ENCODE data around the gene DDA1.
"Not testable (repeated sequence)": the region's sequence is repeated elsewhere in the genome, so short reads cannot be mapped to it uniquely, and the experiment has no call there.

The DDA1 gene

DNA sequence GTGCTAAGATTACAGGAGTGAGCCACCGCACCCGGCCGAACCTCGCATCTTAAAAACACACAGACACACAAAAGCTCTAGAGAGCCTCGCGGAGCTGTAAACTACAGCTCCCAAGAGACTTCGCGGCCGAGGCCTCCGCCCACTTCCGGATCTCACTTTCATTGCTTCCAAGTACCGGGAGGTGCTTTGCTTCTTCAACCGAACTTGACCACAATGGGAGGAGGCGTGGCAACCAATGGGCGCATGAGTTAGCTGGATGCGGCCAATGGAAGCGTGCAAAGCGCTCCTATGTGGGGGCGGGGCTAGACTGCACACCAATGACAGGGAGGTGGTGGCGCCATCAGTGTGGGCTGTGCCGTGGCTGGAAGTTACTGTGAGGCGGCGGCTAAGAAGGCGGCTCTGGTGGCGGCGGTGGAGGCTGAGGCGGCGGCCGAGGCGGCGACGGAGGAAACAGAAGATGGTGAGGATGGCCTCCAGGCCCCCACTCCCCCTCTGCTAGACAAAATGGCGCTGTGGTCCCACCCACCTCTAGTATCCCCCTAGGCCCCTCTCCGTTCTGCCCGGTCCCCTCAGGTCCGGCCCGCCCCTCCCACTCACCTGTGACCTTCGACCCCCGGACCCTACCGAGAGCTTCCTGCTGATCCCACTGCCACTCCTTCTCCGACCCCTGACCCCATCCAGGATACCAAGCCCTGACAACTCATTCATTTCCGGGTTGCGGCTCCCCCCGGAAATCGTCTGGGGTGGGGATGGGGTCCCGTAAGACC lies at the start of gene DDA1:
DDA1 (plus strand) TSS at position 366 of the 767 bp plus-strand sequence; CDS start at position 458, 92 bp downstream.
- peak; percentile 99 for DNase-seq (ENCODE audit: low read depth)

DNA sequence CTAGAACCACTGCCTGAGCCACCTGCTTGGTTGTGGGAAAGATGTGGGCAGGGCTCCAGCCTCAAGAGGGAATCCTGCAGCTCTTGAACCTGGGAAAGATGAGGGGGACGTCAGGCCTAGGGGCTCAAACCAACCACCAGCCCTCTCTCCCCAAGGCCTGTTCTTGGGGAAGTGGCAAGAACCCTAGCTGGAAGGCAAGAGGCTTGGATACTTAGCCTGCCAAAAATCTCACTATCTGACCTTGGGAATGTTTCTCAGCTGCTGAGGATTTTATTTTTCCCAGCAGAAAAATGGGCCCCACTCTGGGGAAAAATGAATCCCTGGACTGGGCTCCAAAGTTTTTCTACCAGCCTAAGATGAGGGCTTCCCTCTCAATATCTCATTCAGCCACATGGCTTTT lies 49.4 kb upstream of the DDA1 start:
- DNase-seq (ENCODE audit: low read depth), result no peak

DNA sequence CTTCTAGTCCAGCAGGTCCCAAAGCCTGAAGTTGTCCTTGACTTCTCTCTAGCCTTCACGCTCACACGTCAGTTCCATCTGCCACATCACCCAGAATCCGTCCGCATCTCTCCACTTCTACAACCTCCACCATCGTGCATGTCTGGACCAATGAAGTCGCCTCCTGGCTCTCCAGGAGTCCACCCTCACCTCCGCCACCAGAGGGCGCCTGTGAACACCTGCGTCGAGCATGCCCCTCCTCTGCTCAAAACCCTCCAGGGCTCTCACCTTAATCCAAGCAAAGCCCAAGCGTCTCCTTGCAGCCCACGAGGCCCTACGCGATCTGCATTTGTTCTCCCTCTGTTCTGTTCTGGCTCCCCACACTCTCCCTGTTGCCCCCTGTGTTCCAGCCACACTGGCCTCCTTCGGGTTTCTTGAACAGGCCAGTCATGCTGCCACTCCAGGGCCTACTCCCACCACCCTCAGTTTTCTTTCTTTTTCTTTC lies 48.5 kb upstream of the DDA1 start:
- peak; percentile 87 for DNase-seq (ENCODE audit: low read depth)

DNA sequence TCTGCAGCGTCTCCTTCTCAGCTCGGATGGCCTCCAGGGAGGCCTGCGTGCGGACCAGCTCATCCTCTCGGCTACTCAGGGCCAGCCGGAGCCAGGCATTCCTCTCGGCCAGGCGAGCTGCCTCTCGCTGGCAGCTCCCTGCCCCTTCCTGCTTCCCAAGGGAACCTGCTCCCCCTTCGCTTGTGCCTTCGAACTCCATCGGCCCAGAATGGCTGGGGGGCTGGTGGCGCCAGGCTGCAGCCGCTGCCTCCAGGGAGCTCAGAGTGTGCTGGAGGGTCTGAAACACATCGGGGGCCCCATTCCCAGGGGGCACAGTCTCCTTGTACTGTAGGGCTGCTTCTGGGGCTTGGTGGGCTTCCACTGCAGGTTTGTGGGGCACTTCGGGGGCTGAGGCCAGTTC lies 46.8 kb upstream of the DDA1 start:
- DNase-seq (ENCODE audit: low read depth), result no peak

DNA sequence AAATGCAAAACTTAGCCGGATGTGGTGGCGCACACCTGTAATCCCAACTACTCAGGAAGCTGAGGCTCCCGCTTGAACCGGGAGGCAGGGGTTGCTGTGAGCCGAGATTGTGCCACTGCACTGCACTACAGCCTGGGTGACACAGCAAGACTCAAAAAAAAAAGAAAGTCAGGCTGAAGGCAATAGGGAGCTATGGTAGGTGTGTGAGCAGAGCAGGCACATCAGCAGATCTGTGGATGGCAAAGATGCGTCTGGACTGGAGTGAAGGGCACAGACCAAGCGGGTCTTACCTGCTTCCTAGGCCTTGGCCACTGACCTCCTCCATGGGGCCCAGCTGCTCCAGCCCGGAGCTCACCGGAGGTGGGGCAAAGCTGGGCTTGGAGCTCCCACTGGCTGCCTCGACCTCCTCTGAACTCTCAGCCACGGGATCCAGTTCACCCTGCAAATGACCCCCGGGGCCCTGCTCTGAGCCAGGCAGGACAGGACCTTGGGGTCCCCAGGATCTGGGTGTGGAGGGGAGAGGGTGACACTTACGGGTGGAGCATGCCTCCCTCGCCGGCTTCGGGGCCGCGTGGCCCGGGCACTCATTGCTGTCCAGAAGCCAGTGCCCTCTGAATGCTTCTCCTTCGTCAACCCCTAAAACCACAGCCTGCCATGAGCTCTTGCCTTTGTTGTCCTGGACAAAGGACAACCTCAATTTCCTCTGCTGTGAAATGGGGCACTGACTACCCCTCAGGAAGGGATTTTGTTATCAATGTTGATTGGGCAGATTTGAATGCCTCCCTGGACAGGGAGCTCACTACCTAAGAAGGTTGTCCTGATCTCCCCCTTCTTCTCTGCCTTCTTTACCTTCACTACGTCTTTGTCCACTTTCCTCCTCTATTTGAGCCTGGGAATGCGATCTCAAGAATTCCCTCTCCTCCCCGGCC lies 45.4 kb upstream of the DDA1 start:
- no peak for DNase-seq (ENCODE audit: low read depth)

DNA sequence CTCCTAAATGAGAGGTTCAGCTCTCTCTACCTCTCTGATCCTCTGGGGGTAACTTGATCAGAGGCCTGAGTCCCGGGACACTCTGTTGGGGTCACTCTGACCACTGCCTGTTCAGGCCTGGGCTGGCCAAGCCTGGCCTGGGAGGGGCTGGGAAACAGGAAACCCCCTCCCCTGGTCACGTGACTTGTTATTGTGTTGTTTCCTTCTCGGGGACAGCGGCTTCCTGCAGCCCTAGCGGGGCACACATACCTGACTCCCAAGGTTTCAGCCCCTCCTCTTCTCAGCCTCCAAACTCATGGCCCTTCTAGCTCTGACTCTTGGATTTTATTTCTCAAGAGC lies 44.8 kb upstream of the DDA1 start, which contains the start of gene USHBP1:
USHBP1 (minus strand) TSS at position 105 of the 339 bp plus-strand sequence. CDS start 446 bp downstream, outside the sequence.
- no peak for DNase-seq (ENCODE audit: low read depth)

DNA sequence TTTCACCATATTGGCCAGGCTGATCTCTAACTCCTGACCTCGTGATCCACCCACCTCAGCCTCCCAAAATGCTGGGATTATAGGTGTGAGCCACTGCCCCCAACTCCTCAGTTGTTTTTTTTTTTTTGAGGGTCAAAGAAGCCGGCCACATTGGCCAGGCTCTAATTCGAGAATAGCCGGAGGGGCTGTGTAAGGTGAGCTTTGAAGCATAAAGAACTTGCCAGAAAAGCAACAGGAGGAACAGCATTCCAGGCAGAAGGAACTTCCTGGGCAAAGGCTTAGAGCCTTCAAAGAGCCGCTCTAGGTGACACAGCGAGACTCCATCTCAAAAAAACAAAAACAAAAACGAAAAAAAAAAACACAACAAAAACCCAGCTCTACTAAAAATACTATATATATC lies 43.3 kb upstream of the DDA1 start:
- DNase-seq (ENCODE audit: low read depth), result no peak

DNA sequence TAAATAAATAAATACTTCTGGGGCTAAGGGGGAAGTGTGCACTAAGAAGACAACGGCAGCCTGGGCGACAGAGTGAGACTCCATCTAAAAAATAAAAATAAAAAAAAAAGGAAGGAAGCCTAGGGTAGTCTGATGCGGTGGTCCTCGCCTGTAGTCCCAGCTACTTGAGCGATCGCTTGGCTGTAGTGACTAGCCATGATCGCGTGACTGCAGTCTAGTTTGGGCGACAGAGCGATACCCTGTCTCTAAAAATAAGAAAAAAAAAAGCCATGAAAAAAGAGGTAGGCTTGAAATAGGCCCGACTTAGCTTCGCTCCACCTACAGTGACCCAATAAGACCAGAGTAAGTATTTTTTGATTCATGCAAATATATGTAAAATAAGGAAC lies 42.8 kb upstream of the DDA1 start:
- DNase-seq (ENCODE audit: low read depth), result no peak

DNA sequence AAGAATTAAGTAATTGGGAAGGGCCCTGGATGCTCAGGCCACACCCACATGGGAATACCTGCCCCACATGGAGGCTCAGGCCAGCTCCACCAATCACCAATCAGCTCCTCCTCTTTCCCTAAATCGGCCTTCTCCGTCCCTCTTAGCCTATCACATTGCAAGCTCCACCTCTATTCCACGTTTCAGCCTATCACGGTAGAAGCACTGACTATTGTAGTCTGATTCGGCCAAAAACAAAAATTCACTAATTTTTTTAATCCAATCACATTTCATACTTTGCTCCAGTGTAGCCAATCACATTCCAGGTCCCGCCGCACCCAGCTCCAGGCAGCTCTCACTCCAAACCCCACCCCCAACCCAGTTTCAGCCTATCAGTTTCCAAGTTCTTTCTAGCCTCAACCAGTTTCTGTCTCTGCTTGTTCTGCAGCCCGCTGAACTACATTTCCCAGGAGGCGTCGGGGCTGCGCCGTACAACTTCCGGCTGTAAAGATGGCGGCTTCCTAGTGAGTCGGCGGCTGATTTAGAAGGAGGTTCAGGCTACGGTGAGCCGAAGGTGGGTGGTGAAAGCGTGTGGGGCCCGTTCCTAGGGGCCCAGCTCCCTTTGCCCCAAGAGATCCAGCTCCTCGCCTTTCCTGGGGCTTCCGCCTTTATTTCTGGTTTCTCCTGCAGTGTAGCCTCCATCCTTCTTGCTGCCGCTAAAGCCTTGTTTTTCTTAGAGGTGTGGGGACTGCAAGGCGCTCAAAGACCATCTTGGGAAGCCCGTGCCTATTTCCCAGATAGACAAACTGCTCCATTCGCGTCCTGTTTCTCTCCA lies 42.2 kb upstream of the DDA1 start, which contains the start of gene BABAM1:
BABAM1 (plus strand) TSS at position 469 of the 814 bp plus-strand sequence. CDS start 1,364 bp downstream, outside the sequence.
- DNase-seq (ENCODE audit: low read depth), result peak; percentile 89

DNA sequence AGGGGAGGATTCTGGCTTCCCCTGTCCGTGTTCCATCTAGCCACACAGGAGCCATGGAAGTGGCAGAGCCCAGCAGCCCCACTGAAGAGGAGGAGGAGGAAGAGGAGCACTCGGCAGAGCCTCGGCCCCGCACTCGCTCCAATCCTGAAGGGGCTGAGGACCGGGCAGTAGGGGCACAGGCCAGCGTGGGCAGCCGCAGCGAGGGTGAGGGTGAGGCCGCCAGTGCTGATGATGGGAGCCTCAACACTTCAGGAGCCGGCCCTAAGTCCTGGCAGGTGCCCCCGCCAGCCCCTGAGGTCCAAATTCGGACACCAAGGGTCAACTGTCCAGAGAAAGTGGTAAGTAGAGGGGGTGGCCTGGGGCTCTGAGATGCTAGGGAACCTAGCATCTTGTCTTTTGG lies 40.6 kb upstream of the DDA1 start:
- no peak for DNase-seq (ENCODE audit: low read depth)

DNA sequence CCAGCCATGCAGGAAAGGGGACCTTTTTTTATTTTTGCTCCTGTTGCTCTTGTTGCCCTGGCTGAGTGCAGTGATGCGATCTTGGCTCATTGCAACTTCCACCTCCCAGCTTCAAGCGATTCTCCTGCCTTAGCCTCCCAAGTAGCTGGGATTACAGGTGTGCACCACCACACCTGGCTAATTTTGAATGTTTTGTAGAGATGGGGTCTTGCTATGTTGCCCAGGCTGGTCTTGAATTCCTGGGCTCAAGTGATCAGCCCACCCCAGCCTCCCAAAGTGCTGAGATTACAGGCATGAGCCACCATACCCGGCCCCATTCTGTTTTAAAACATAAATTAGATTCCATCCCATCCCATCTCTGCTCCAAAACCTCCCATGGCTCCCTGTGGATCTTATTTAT lies 34.5 kb upstream of the DDA1 start:
- DNase-seq (ENCODE audit: low read depth), result not testable (repeated sequence)

DNA sequence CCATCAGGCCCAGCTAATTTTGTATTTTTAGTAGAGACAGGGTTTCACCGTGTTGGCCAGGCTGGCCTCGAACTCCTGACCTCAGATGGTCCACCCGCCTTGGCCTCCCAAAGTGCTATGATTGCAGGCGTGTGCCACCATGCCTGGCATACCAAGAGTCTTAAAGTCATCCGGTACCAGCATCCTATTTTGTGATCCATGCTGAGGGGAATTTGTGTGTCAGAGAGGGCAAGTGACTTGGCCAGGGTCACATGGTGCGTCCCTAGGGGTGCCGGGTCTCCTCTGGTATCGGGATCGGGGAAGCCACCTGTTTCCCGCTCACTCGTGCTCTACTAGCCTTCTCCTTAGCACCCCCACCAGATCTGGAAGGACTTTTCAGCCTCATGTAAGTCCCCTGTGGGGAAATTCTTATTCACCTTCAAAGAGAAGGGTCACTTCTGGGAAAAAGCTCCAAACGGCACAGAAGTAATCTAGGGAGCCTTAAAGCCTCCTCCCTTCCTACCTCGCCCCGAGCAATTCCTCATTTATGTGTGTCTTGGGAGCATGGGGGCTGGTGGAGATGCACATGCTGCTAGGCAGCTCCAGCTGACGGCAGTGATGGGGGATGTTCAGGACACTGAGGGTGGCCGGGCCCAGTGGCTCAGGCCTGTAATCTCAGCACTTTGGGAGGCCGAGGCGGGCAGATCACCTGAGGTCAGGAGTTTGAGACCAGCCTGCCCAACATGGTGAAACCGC lies 33.8 kb upstream of the DDA1 start:
- DNase-seq (ENCODE audit: low read depth), result no peak

DNA sequence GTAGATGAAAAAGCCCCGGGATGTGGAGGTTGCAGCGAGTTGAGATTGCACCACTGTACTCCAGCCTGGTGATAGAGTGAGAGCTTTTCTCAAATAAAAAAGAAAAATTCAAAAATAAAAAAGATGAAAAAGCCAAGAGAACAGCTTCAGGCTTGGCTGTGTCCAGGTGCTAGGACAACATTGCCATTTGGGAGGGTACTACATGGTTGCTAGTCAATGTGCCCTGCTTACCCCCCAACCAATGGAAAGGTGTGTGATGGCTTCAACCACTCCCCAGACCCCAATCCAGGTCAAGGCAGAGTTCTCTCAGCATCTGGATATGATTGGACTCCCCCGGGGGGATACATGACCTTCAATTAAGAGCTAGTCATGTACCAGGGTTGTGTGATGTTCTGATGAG lies 29.9 kb upstream of the DDA1 start:
- no peak for DNase-seq (ENCODE audit: low read depth)

DNA sequence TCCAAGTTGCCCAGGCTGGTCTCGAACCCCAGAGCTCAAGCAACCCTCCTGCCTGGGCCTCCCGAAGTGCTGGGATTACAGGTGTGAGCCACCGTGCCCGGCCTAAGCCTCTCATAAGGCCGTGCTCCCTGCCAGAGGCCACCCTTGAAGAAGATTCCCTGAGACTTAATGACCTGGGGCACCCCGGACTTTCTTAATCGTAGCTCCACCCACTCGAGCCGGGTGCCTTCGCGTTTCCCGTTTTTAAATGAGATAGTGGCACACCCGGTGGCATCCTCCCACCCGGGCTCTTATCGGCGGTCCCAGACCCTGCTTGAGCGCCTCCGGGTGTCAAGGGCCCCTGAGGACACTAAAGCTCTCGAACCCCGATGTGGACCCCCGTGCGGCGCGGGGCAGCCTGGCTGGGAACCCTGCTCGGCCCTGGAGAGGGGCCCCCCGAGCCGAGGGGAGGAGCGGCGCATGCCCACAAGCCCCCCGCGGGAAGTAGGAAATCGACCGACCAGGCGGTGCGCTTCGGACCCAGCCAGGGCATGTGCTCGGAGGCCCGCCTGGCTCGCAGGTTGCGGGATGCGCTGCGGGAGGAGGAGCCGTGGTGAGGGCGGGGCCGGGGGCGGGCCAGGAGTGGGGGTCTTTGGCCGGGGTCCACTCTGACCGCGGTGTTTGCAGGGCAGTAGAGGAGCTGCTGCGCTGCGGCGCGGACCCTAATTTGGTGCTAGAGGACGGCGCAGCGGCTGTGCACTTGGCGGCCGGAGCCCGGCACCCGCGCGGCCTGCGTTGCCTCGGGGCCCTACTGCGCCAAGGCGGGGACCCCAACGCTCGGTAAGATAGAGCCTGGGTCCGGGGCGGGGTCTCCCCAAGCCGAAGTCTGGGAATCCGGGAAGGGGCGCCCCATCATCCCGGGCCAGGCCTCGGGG lies 27.7 kb upstream of the DDA1 start, which contains the start of gene ANKLE1:
ANKLE1 (plus strand) TSS at position 511 of the 914 bp plus-strand sequence; CDS start at position 531, 20 bp downstream.
- no peak for DNase-seq (ENCODE audit: low read depth)

DNA sequence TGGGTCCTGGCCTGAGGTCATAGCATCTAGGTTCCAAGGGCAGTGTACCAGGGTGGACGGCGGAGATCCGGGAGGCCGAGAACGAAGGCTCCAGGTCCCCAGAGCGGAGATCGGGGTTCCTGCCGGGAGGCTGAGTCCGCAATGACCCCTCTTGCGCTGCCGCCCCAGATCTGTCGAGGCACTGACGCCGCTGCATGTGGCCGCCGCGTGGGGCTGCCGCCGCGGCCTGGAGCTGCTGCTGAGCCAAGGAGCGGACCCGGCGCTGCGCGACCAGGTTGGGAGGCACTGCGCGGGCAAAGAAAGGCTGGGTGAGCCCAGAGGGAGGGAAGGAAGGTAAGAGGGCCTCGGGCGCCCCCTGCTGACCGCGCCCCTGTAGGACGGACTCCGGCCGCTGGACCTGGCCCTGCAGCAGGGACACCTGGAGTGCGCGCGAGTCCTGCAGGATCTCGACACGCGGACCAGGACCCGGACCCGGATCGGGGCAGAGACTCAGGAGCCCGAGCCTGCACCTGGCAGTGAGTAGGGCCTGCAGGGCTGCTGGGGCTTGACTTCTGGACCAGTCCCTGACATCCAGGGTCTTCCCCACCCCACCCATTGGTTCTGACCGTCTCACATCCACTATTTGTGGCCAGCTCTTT lies 26.8 kb upstream of the DDA1 start:
- peak; percentile 71 for DNase-seq (ENCODE audit: low read depth)

DNA sequence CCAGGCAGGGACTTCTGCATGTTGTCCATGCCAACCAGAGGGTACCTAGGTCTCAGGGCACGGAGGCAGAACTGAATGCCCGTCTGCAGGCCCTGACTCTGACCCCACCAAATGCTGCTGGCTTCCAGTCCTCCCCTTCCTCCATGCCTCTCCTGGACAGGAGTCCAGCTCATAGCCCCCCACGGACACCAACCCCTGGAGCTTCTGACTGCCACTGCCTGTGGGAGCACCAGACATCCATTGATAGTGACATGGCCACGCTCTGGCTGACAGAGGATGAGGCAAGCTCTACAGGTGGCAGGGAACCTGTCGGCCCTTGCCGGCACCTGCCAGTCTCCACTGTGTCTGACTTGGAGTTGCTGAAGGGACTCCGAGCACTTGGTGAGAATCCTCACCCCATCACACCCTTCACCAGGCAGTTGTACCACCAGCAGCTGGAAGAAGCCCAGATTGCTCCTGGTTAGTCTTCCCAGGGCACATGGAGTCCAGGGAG lies 25.8 kb upstream of the DDA1 start:
- DNase-seq (ENCODE audit: low read depth), result no peak

DNA sequence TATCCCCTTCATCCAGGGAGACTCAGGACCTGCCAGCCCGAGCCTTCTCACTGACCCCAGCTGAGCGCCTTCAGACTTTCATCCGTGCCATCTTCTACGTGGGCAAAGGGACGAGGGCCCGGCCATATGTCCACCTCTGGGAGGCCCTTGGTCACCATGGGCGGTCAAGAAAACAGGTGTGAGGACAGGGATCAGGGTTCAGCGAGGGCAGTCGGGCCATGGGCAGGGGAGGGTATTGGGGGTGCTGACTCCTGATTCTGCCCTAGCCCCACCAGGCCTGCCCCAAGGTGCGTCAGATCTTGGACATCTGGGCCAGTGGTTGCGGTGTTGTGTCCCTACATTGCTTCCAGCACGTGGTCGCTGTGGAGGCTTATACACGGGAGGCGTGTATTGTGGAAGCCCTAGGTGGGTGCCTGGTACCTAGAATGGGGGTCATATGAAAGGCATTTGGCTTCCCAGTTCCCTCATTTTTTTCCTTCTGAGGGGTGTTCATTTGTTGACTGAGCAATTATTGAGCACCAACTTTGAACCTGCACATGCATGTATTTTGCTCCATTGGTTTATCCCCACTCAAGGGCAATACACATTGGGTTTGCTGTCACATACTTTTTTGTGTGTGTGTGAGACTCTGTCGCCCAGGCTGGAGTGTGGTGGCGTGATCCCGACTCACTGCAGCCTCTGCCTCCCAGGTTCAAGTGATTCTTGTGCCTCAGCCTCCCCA lies 23.8 kb upstream of the DDA1 start:
- no peak for DNase-seq (ENCODE audit: low read depth)

DNA sequence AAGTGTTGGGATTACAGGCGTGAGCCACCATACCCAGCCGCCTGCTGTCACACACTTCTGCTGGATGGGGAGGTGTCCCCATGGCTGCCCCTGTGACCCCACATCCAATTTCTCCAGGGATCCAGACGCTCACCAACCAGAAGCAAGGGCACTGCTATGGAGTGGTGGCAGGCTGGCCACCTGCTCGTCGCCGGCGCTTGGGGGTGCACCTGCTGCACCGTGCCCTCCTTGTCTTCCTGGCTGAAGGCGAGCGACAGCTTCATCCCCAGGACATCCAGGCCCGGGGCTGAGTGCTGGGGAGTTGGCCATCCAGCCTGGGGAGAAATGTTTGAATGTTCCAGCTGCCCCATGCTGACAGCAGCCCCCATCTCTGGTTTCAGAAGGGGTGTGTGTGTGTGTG lies 23.1 kb upstream of the DDA1 start:
- DNase-seq (ENCODE audit: low read depth), result no peak

DNA sequence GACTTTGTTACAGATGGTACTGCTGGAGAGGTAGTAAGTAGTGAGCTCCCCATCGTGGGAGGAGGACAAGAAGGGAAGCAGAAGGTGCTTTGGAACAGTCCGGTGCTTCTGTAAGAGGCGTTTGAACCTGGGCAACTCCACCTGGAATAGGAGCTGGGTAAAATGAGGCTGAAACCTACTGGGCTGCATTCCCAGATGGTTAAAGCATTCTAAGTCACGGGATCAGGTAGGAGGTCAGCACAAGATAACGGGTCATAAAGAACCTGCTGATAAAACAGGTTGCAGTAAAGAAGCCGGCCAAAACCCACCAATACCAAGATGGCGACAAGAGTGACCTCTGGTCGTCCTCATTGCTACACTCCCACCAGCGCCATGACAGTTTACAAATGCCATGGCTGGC lies 22.6 kb upstream of the DDA1 start:
- no peak for DNase-seq (ENCODE audit: low read depth)

Data from activated T-helper 9 cell treated with anti-CD3 and anti-CD28 coated beads, Interleukin-2, amount 50 U/mL, for 16 hours (primary cell).